CD4-positive, alpha-beta T cell treated with Interferon gamma for 1 hour (primary cell): ENCODE data around the gene SNX14.

Experiments
- DNase-seq: peaks from one replicate; pipeline ENCODE4 v3.0.0-alpha.2; 2020

The SNX14 gene

DNA sequence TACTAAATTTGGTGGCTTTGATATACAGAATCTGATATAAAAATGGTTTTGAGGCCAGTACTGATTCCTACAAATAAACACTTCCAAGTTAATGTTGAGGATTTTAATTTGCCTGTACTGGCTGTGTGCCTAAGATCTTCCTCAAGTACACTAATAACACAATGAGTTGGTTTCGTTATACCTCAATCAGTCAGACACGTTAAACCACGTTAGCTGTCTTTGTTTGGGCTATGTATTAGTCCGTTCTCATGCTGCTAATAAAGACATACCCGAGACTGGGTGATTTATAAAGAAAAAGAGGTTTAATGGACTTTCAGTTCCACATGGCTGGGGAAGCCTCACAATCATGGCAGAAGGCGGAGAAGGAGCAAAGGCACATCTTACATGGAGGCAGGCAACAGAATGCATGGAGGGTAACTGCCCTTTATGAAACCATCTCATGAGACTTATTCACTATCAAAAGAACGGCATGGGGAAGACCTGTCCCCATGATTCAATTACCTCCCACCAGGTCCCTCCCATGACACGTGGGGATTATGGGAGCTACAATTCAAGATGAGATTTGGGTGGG is 97.6 kb downstream of the SNX14 start:
- DNase-seq = no peak

DNA sequence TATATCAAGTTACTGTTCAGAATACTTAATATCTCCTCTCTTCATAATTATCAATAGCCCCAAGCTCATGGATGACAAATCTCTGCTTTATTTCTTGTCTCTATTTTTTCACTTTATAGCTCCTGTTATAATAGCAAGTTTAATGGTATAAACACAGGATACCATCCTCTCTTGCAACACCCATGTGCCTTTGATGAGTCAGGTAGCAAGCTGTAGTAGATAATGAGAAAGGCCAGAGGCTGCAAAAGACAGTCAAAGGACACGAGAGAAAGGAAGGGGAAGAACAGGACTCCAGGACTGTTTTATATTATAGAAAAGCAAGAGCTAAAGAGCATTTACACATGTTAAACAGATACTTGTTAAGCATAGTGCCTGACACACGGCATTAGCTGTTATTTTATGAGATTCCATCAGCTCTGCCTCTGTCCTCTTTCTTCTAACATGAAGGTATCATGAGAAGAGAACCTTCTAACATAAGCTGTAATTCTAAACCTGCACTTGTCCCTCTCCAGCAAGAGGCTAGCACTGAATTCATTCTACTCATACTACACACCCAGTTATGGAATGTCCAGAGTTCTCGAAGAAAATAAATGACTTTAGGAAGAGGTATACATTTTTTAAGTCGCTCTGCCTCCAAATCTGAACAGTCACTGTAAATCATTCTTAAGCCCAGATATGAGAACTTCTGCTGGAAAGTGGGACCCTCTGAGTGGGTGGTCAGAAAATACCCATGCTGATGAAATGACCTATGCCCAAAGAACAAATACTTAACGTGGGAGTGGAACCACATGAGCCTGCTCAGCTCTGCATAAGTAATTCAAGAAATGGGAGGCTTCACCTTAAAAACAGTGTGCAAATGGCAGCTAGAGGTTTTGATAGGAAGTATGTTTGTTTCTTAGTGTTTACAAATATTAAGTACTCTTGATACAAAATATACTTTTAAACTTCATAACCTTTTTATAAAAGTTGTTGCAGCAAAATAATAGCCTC is 98.8 kb downstream of the SNX14 start:
- DNase-seq = no peak

DNA sequence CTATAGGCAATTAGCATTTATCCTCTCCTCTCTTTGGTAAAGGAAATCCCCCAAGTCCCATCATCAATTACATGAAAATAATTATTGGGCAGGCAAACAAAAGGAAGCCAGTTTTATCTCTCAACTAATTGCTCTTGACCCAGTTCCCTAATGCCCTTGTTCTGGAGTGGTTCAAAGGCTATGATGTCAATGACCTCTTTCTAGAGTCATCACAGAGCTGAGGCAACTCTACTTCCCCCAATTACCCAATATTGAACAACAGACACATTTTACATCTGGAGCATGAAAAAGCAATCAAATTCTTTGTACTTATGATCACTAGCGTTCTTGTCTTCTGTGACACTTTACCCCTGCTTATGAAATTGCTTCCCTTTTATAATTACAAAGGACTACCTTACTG is 100.3 kb downstream of the SNX14 start:
- no peak for DNase-seq

DNA sequence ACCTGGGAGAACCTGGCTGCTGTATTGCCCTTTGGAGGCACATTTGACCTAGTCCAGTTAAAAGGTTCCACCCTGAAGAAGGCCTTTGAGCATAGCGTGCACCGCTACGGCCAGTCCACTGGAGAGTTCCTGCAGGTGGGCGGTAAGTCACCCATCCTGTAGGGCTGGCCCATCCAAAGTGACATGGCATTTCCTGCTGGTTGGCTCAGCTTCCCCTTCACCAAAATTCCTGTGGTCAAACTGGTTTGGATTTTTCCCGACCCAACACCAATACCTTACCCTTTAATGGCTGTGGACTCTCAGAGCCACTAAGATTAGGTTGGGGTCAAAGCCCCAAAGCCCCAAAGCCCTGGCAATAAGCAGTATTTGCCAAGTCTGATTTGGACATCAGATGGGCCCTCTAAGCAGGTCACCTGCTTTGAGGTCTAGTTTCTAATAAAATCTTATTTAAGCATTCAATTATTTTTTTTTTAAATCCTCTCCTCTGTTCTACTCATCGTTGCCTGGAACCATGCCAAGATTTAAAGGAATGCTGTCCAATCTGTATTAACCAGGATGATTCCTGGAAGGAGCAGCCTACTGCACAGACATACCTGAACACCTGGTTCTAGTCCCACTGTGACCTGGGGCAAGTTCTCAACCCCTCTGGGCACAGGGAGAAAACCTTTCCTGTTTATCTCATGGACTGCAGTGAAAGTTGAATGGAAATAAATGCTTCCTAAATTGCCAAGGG is 103.0 kb downstream of the SNX14 start:
- DNase-seq = no peak

DNA sequence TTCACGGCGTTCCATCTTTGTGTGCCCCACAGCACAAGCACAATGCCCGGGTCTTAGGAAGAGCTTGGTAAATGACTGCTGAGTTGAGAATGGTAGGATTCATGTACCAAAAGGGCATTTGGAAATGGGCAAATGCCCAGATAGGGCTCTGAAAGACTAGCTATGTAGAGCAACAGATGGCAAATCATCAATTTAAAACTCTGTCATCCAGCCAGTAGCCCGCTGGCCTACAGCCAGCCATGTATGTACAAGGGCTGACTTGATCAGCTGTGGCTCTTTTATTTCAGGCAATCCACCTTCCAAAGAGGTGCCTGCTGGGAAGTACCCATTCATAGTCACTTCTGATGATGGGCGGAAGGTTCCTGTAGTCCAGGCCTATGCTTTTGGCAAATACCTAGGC is 108.7 kb downstream of the SNX14 start:
- no peak for DNase-seq

DNA sequence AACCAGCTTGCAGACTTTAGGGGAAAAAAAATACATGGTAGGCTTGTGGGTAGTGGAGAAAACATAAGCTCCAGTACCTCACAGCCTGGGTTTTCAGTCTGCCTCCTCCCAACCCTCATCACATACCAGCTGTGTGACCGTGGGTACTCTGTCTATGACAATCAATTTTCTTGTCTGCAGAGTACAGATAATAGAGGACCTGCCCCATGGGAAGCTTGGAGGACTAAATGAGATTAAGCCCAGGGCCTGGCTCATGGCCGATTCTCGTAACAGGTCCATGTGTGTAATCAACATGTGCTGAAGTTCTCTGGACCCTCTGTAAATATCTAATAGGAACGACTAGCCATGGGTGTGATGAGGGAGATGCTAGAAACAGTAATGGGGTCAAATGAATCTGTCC is 109.8 kb downstream of the SNX14 start:
- no peak for DNase-seq

DNA sequence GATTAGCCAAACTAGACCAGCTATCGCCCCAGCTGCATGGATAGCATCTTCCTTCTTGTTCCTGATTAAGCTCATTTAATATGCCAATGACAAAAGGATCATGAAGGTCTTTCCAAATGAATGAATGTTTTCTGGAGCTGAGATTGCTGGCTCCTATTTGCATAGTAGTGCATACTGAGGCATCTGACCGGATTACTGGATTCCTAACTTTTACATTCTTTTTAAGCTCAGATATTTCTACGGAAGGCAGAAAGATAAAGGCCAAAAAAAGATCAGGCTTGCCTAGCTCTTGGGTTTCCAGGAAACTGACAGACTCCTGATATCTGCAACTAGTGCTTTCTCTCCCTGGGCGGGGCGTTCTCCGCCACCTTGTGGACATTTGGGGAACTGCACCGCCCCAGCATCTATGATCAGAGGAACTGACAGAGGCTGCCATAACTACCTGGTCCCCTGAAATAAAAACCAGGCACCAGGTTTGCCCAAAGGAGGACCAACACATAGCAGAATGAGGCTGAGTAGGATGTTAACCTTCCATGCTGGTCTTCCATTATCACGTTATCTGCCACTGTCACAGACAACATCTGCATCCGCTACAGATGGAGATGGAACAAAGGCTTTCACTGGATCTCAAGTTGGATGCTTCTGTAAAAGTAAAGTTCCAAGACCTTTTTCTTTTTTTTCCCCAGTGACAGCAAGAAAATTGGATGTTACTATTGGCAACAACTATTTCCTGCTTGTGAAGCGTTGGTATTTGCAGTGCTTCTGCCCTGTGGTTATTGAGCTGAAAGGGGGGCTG is 110.6 kb downstream of the SNX14 start:
- DNase-seq = peak; percentile 59

DNA sequence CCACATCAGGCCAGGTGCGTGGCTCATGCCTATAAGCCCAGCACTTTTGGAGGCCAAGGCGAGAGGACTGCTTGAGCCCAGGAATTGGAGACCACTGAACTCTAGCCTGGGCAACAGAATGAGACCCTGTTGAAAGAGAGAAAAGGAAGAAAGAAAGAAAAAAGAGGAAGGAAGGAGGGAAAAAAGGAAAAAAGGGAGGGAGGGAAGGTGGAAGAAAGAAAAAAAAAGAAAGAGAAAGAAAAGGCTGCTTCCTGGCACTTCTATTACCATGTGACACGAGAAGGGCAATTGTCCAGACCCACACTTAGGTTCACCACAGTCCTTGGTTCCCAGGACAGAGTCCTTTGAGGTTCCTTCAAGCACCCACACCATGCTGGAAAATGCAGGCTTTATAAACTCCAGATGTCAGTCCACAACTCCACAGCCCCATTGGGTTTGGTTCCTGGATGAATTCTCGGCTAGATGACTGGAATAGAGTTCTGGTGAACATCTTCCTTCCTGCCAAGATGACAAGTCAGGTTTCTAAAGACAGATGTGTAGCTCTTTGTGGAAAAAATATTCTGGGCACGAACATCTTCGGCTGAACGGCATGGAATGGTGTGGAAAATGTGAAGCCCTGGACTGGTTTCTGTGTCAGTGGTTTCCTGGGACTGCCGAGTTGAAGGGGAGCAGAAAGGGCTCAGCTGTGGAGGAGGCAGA is 111.3 kb downstream of the SNX14 start:
- DNase-seq = no peak

DNA sequence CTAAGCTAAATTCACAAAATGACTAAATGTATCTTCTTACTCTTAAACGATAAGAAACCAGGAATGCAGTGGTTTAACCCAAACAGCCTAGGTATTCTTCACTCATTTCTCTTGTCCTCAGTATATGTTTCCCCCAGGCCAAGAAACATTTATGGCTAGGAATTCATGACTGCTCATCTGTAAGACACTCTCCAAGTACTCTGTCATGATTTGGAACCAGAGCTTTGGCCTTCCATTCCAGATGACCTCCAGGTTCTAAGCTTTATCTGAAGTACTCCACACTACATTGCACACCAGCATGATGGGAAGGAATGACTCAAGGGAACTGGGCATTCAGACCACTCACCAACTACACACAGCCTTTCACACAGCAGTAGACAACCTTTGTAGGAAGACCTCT is 114.5 kb downstream of the SNX14 start:
- DNase-seq = no peak

DNA sequence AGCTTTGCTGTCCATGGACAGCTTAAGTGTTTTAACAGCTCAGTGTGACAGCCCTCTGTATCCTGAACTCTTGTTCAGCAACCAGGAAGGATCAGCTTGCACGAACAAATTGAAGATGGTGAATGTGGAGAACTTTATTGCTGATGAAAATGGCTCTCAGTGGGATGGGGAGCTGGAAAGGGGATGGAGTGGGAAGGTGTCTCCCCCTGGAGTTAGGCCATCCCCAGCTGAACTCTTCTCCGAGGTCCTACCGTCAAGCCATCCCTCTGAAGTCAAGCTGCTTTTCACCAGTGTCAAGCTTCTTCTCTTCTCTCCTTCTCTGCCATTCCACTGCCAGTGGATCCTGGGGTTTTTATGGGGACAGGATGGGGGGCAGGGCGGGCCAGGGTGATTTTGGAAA is 117.1 kb downstream of the SNX14 start:
- DNase-seq = no peak

DNA sequence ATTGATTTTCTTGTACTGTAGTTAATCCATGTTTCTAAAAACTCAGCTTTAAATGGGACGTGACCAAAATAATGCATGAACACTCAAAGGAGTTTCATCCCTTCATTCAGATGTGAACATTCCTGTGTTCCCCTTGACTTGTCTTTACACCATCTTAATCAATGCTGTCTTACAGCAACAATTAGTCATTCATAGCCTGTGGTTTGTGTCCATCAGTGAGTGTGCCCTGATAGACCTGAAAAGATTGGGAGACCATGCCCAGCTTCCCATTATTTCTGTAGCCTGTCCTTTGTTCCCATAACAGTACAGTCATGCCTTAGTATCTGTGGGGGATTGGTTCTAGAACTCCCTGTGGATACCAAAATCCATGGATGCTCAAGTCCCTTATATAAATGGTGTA is 119.9 kb downstream of the SNX14 start:
- no peak for DNase-seq

DNA sequence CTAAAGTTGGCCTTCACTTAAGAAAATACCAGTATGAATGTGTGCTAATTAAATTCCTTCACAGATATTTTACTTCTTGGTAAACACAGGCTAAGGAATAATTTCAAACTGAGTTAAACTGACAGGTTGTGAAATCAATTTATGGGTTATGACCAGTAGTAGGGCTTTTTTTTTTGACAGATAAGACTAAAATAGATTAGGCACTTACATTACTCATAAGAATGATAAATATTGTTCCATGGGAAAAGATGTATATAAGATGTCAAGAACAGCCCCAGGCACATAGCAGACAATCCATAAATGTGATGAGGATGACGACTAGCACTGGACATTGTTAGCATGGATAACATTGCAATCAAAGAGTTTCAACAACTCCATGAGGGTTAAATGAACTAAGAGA is 120.9 kb downstream of the SNX14 start:
- no peak for DNase-seq

DNA sequence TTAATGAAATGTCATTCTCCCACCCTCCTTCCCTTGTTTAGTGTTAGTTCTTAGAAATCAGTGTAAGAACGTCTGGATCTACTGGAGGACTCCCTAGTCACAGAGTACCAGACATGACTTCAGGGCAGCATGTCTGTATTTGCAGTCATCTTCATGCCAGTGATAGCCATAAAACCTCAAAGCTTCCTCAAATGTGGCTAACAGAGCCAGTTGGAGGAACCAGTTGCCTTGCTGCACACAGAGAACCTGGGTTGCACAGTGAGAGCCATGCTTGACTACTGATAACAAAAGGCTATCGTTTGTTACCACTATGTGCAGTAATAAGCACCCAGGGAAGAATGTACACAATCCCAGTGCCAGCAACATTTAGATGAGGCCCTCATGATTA is 123.6 kb downstream of the SNX14 start:
- no peak for DNase-seq

DNA sequence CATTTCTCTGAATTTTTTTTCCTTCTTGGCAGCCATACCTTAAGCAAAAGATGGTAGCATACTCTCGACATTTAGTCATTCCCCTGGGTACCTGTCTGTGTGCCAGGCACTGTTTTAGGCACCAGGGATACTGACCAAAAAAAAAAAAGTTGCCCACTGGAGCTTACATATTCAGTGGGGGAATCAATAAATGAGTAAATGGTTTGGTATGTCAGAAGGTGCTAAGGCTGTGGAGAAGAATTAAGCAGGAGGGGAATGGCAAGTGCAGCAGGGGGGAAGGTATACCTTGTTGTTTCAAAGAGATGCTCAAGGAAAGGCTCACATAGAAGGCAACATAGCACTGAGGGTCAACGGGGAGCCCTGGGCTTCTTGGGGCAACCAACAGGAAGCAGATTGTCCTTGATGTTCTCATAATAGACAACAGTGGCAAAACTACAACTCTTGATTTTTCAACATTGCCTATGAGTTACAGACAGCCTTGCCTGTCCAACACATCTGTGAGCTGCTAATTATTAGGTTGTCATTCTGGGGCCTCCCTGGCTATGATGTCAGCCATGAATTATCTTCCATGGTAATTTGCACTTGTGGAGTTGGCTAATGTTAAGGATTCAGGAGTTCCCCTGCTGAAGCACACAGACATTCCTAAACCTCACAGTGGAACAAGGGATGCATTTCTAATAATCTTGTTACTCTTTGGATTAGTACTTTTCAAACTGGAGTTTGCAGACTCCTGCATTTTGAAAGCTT is 124.2 kb downstream of the SNX14 start:
- no peak for DNase-seq

DNA sequence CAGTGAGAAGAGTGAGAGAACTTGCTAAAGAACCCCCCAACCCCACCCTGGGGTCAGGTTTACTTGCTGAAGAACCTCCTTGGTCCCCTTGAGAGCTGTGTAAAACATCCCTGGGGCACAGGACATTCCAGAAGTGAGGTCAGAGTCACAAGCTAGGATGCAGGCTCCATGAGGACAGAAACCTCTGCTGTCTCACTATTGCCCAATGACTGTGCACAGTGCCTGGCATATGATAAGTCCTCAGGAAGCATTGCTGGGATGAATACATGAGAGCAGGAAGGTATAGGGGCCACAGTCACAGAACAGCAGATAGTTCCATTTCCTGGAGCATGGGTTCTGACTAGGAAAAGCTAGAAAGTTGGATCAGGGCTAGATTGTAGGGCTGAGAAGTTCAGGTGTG is 125.3 kb downstream of the SNX14 start:
- DNase-seq = no peak

DNA sequence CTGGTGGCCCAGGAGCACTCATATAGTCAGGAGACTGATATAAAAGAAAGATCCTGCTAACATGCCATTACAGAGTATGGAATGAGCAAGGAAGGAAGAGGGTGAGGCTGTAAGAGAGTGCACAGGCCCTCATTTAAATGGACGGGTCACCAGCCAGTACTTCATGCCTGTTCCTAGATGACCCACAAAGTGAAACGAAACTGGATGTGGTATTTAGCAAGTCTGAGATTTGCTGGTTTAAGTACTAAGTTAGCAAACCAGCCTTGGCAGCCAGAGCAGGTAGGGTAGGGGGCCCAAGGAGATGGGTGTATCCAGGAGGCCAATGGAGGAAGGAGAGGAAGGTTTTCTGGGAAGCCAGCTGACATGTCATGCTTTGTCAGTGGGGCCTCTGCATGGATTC is 127.9 kb downstream of the SNX14 start:
- no peak for DNase-seq

DNA sequence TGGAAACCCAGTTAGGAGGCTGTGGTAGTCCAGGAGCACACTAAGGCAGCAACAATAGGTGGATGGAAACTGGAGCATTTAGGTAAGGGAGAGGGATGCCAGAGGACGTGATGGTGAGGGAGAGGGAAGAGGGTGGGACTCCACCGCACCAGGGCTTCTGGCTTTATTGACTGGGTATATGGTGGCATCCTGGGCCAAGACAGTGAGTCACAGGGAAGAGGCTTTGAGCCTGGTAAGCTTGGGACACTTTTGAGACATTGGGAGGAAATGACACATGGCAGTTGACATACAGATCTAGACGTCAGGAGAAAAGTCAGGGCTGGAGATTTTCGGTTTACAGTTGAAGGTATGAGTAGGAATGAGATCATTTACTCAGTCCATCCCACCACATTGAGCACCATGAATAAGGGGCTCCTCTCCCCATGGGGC is 128.9 kb downstream of the SNX14 start:
- DNase-seq = no peak

DNA sequence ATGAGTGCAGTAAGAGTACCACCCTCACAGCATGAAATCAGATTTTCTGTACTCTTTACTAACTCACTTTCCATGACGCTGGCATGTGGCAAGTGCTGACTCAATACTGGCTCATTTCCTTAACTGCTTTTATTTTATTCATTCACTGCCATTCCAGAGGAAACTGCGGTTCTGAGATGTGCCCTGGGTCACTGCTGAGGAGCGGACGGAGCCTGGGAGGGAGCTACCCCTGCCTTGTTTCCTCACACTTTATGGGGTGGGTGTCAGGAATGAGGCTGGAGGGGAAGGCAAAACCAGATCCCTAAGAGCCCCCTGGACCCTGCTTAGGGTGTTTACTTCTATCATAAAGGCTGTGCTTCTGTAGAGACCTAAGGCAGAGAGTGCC is 129.4 kb downstream of the SNX14 start:
- no peak for DNase-seq

DNA sequence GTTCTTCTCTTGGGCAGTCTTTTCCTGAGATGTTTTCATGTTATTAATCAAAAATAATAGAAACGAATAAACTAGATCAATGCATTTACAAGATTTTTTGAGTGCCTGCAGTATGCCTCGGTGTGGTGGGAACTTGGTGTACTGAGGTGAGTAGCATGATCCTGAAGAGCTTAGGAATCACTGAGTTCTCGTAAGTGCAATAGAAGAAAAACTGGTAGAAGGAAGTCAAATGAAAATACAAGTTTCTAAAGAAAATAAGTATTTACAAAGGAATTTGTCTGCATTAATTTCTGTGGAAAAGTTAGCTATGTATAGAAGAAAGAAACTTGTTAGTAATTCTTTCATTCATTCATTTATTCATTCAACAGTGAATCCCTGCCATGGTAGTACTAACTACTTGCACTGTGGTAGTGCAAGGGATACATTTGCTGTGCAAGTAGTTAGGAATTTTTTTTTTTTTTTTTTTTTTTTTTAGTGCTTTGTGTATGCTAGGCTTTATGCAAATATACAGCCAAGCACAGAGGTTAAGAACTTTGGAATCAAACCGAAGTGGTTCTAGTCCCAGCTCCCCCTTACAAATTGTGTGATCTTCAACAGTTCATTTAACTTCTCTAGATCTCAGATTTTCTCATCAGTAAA is 129.9 kb downstream of the SNX14 start:
- no peak for DNase-seq

DNA sequence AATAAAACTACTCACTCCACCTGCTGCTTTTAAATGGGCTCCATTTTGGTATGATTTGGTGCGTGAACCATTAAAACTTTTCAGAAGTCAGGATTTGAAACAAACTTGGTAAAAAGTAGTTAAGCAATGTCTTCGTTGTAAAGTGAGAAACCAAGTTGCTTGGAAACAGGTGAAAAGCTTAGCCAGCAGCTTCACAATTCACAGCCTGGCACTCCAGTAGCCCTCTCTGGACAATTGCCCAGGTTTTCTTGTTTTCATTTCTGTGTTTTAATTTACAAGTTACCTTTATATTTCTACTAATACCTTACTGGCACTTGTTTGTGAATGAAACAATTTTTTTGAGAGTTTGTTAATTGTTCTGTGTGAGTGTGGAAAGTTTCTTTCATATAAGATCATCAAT is 131.0 kb downstream of the SNX14 start:
- no peak for DNase-seq

DNA sequence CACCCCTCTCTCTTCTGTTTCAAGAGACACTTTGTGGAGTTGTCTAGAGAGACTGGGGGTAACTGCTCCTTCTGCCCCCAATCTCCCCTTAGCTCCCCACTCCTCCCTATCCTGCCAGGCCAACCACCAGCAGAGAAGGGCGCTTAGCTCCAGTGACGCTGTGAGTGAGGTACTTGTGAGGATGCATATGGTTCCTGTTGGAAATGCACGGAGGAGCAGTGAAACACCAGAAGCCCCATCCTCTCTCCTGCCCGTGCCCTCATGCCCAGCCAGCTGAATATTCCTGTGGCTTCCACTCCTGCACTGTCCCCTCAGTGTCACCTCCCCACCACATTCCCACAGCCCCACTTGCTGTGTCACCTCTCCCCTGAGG is 131.9 kb downstream of the SNX14 start:
- no peak for DNase-seq
